Stimulated activated naive CD8-positive, alpha-beta T cell treated with anti-CD3 and anti-CD28 coated beads, Interleukin-15, amount 100 ng/mL, for 72 hours (primary cell): ENCODE measurements around the gene SCGB1D1.

Source experiments
- ATAC-seq: fragments of 150-1000 bp; cut with Tn5 transposase; 2 replicates; pipeline ENCODE4 v1.10.0; 2021; ENCODE audit warnings: mild to moderate bottlenecking, moderate library complexity
- DNase-seq, 2 donors: peaks; one replicate each; pipeline ENCODE4 v3.0.0; 2021 to 2022
- H3K27ac Mint-ChIP-seq, 2 donors: one replicate each; pipeline ENCODE4 v1.8.0; 2022; ENCODE audit warnings: mild to moderate bottlenecking in 2 of 2, mixed read lengths in 2 of 2, moderate library complexity in 2 of 2
- H3K27me3 Mint-ChIP-seq: one replicate; pipeline ENCODE4 v1.8.0; 2022; ENCODE audit warnings: mixed read lengths
- H3K4me1 Mint-ChIP-seq: one replicate; pipeline ENCODE4 v1.8.0; 2022; ENCODE audit warnings: mild to moderate bottlenecking, mixed read lengths
- H3K4me3 Mint-ChIP-seq, 2 donors: one replicate each; pipeline ENCODE4 v1.8.0; 2022; ENCODE audit warnings: mild to moderate bottlenecking in 2 of 2, mixed read lengths in 2 of 2, moderate library complexity in 1 of 2
- H3K9me3 Mint-ChIP-seq, 2 donors: one replicate each; pipeline ENCODE4 v1.8.0; 2022; ENCODE audit warnings: mixed read lengths in 2 of 2

Gene SCGB1D1

DNA sequence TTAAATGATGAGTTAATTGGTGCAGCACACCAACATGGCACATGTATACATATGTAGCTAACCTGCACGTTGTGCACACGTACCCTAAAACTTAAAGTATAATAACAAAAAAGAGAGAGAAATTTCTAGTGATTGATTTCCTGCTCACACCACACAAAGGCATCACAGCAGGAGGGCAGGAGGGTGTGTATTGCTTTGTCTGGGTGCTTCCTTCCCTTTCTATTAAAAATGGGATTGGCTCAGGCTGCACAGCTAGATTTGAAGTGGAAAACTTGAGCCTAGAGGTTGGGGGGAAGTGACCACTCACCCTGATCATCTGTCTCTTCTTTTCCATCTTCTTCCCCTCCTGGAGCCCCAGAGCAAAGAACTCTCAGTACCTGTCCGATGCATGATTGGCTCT, 51.1 kb downstream of the SCGB1D1 start:
- Mint-ChIP-seq H3K4me1 (no peaks in the 10 kb centered on the region), H3K9me3 (no peaks in the 10 kb centered on the region), H3K4me3 (no peak overlapping the region), H3K27ac (no peak overlapping the region), H3K27me3 (peaks cover 49% of the 10 kb centered on the region)
- no peak for DNase-seq
- no peak for ATAC-seq

DNA sequence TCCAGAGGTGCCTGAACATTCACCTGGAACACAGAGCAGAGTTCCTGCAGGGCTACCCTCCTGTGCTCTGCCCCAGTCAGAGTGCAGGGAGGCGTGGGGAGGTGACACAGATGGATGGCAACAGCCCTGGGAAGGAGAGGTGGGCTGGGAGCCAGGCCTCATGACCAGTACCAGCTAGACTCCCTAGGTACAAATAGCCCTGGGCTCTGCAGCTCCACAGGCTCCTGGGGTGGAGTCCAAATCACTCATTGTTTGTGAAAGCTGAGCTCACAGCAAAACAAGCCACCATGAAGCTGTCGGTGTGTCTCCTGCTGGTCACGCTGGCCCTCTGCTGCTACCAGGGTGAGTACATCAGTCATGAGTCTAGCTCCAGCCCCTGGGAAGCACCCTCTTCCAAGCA, 52.0 kb downstream of the SCGB1D1 start, which contains the start of gene SCGB1D2:
Gene SCGB1D2, plus strand, starts transcription at position 219 of the 400 bp plus-strand sequence. Its CDS starts 69 bp downstream, at position 288.
- Mint-ChIP-seq H3K27me3 (peaks cover 49% of the 10 kb centered on the region), H3K27ac (no peak within 1 kb of the TSS), H3K4me3 (no peak within 1 kb of the TSS), H3K4me1 (no peaks in the 10 kb centered on the region), H3K9me3 (no peaks in the 10 kb centered on the region)
- ATAC-seq (no peak), DNase-seq (no peak)
